Effector memory CD4-positive, alpha-beta T cell (primary cell): ENCODE results near the gene ACTL10.

ENCODE experiments used
- DNase-seq, 3 donors: peaks; one replicate each; pipeline ENCODE4 v3.0.0-alpha.2; 2020
- H3K27ac ChIP-seq: 2 replicates; pipeline ENCODE4 v1.7.0; 2013; ENCODE audit warnings: mild to moderate bottlenecking, low read length, moderate library complexity; ENCODE audit not compliant: insufficient read depth, poor library complexity, severe bottlenecking
- H3K27me3 ChIP-seq: replicated peaks from 2 replicates; pipeline ENCODE4 v1.7.0; 2013; ENCODE audit warnings: mild to moderate bottlenecking, low read length; ENCODE audit not compliant: insufficient read depth, control insufficient read depth, poor library complexity, severe bottlenecking
- H3K36me3 ChIP-seq: 2 replicates; pipeline ENCODE4 v1.7.0; 2013; ENCODE audit warnings: mild to moderate bottlenecking, low read length, moderate library complexity; ENCODE audit not compliant: control insufficient read depth, insufficient read depth
- H3K4me1 ChIP-seq: 2 replicates; pipeline ENCODE4 v1.7.0; 2013; ENCODE audit warnings: low read length, mild to moderate bottlenecking; ENCODE audit not compliant: control insufficient read depth, insufficient read depth, poor library complexity, severe bottlenecking
- H3K4me3 ChIP-seq: 2 replicates; pipeline ENCODE4 v1.7.0; 2013; ENCODE audit warnings: low read length, low read depth, mild to moderate bottlenecking; ENCODE audit not compliant: insufficient read depth, poor library complexity, severe bottlenecking
- H3K9me3 ChIP-seq: 2 replicates; pipeline ENCODE4 v1.7.0; 2013; ENCODE audit warnings: mild to moderate bottlenecking, low read length, moderate library complexity; ENCODE audit not compliant: control insufficient read depth

Gene ACTL10

DNA sequence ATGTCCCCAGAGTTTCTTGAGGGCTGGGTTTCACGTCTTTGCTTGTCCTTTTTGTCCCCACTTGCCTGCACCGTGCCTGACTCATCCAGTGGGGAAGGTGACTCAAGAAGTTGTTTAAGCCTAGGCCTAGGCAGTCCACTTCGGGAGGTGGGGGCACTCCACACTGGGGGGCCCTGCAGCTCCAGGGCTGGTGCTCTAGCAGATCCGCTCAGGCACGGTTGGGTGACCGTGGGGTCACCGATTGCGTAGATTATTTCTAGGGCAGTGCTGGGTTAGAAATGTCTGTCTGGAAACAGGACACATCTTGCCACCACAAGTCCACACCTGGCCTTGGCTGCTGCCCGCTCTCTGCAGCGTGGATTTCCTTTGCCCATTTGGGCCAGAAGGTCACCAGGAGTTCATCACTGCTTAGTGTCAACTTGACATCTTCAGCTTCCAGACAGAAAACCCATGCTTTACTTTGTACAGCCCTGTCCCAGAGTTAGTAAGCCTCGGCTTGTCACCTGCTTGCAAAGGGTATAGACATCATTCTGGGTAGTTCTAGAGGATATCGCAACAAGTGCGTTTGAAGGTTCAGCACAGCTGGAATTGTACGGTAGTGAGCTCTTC, 18.2 kb upstream of the ACTL10 start:
- H3K4me3 ChIP-seq: no peak overlapping the region
- H3K27ac ChIP-seq: no peak overlapping the region
- DNase-seq: no peak
- H3K36me3 ChIP-seq: peaks cover 17% of the 10 kb centered on the region
- H3K9me3 ChIP-seq: no peaks in the 10 kb centered on the region
- no peaks in the 10 kb centered on the region for H3K4me1 ChIP-seq
- no peaks in the 10 kb centered on the region for H3K27me3 ChIP-seq

DNA sequence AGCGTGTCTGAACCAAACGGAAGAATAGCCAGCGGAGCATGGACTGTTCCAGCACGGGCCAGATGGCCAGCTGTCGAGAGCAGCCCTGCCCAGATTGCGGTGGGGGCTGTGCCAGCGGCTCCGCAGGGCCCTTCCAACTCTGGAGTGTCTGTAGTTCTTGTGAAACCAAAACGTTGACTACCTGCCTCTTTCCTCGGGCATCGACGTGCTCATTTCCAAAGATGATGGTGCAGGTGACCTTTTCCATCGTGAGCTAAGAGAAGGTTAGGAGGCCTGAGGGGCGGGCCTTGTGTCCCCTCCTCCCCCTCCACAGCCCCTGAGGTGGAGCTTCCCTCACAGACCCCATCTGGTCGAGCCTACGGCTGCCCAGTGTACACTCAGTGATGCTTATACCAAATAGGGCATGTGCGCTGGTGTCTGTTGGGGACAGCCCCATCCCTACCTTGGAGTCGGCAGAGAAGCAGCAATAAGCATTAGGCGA, 17.5 kb upstream of the ACTL10 start:
- Histone ChIP-seq H3K36me3 (peaks cover 14% of the 10 kb centered on the region), H3K27ac (no peak overlapping the region), H3K4me1 (no peaks in the 10 kb centered on the region), H3K4me3 (no peak overlapping the region), H3K27me3 (no peaks in the 10 kb centered on the region), H3K9me3 (no peaks in the 10 kb centered on the region)
- DNase-seq: no peak

DNA sequence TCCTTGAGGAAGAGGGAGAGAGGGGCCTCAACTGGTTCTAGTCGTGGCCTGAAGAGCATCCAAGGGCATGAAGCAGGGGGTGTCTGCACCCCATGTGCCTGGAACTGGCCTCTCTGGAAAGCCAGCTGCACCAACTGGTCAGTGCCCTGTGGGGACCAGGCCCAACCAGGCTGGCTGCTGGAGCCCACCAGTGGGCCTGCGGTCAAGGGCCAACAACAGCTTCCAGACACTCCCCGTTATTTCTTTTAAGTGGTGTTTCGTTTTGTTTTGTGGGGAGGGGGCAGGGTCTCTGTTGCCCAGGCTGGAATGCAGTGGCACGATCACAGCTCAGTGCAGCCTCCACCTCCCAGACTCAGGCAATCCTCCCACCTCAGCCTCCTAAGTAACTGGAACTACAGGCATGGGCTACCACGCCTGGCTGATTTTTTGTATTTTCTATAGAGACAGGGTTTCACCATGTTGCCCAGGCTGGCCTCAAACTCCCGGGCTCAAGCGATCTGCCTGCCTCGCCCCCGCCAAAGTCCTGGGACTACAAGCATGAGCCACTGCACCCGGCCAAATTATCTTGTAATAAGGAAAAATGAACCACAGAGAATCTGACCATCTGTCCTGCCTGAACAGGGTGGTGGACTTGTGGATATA, 16.5 kb upstream of the ACTL10 start:
- H3K4me1 ChIP-seq: no peaks in the 10 kb centered on the region
- no peak for DNase-seq
- H3K27me3 ChIP-seq: no peaks in the 10 kb centered on the region
- H3K9me3 ChIP-seq: no peaks in the 10 kb centered on the region
- H3K4me3 ChIP-seq: no peak overlapping the region
- H3K36me3 ChIP-seq: peaks cover 4% of the 10 kb centered on the region
- no peak overlapping the region for H3K27ac ChIP-seq

DNA sequence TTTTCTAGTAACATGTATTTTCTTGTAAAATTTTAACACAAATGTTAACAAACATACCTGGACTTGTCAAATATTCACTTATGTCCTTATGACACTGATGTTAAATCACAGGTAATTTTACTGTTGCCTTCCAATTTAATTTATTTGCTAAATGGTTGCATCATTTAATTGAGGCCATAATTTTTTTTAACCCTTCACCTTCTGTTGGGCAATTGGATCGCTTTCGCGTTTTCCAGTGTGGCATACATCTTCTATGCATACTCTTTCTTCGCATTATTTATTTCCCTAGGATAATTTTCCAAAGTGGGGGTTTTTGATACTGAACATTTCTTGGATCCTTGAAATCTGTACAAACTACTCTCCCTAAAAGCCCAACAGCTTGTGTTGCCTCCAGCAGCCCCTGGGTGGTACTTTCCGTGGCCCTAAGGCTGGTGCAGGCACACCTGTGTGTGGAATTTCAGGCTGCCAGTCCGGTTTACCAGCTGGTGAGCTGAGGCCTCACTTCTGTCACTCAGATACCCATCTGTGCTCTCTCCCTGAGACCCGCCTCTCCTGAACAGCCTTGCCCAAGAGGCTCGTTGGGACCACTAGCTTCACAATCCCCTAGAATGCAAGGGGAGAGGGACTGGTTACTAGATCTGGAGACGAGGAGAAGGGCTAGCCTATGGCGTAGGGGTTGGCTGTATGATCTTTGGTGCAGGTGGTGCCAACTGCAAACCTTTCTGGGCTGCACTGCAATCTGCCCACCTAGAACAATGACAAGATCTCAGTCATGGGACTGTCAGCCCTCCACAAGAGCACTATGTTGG, 15.8 kb upstream of the ACTL10 start:
- H3K27ac ChIP-seq: no peak overlapping the region
- DNase-seq: no peak
- no peak overlapping the region for H3K4me3 ChIP-seq
- no peaks in the 10 kb centered on the region for H3K9me3 ChIP-seq
- no peaks in the 10 kb centered on the region for H3K27me3 ChIP-seq
- no peaks in the 10 kb centered on the region for H3K4me1 ChIP-seq
- no peaks in the 10 kb centered on the region for H3K36me3 ChIP-seq

DNA sequence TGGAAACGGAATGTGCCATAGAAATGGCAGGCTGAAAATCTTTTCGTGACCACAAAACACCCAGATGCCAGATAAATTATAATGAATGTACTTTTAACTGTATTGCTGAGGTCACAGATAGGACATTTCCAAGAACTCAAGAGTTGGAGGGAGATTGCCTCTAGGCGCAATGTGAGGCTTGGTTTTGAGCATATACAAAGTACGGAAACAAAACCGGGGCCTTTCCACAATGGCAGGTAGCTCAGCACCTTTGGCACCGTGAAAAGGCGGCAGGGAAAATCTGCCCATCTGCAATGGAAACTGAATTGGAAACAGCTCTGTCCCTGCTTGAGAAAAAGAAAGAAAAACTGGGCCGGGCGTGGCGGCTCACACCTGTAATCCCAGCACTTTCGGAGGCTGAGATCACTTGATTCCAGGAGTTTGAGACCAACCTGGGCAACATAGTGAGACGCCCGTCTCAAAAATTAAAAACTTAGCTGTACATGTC, 15.1 kb upstream of the ACTL10 start:
- no peak overlapping the region for H3K4me3 ChIP-seq
- no peak overlapping the region for H3K27ac ChIP-seq
- no peak for DNase-seq
- H3K4me1 ChIP-seq: no peaks in the 10 kb centered on the region
- H3K27me3 ChIP-seq: no peaks in the 10 kb centered on the region
- H3K36me3 ChIP-seq: no peaks in the 10 kb centered on the region
- no peaks in the 10 kb centered on the region for H3K9me3 ChIP-seq

DNA sequence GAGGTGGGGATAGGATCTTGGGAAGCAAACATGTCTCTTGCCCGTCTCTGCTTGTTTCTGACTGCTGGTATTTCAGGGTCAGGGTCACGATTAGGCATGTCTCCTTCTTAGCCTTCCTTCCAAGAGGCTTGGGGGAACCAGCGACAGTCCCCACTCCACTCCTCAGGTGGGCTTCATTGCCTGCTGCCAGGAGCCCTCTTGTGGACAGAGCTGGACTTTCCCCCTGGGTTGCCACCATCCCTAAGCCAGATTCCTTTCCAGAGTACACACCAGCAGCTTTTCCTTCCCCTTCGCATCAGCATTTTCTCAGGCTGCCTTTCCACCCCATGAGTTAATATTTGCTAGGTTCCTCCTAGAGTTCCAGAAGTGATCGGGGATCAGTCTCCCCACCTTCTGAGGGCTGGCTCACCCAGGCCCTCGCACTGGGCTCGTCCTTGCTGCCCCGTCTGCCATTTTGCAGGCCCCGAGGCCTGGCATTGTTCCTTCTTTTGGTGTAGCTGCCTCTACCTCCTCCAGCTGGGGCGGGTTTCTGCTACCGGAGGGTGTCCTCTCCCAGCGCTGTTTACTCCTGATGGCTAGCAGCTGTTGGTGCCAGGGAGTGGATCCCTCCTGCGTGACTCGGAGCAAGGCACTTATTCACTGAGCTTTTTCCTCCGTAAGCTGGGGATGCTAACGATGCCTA, 13.4 kb upstream of the ACTL10 start:
- Histone ChIP-seq H3K4me3 (no peak overlapping the region), H3K36me3 (no peaks in the 10 kb centered on the region), H3K9me3 (no peaks in the 10 kb centered on the region), H3K27me3 (no peaks in the 10 kb centered on the region), H3K4me1 (no peaks in the 10 kb centered on the region), H3K27ac (no peak overlapping the region)
- no peak for DNase-seq

DNA sequence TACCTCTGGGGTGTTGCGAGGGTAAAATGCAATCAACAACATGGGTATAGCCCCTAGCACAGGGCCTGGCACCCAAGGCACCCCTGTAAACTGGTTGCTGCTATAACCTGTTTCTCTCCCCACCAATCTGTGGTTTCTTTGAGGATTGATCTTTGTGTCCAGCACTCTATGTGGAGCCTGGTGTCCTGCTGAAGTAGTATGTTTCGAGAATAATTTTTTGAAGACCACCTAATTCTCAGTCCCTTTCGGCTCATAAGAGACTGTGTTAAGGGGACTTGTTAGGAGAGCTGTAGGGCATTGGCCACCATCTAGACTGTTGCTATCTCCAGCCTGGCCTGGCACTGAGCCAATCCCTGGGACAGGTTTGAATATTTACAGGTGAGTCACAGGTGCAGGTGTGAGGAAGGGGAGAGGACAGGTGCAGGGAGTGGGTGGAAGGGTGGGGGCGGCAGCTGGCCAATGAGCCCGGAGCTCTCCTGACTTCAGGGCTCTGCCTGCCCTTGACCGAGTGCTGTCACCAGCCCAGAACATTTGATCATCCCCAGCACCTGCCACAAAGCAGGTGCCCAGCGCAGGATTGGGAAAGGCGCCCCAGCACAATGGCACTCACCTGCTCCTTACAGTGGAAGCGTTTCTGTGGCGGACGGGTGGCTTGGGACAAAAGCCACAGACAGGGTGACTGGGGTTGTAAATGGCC, 12.7 kb upstream of the ACTL10 start:
- H3K36me3 ChIP-seq: no peaks in the 10 kb centered on the region
- H3K9me3 ChIP-seq: no peaks in the 10 kb centered on the region
- no peak overlapping the region for H3K4me3 ChIP-seq
- no peak for DNase-seq
- H3K4me1 ChIP-seq: no peaks in the 10 kb centered on the region
- H3K27ac ChIP-seq: no peak overlapping the region
- no peaks in the 10 kb centered on the region for H3K27me3 ChIP-seq

DNA sequence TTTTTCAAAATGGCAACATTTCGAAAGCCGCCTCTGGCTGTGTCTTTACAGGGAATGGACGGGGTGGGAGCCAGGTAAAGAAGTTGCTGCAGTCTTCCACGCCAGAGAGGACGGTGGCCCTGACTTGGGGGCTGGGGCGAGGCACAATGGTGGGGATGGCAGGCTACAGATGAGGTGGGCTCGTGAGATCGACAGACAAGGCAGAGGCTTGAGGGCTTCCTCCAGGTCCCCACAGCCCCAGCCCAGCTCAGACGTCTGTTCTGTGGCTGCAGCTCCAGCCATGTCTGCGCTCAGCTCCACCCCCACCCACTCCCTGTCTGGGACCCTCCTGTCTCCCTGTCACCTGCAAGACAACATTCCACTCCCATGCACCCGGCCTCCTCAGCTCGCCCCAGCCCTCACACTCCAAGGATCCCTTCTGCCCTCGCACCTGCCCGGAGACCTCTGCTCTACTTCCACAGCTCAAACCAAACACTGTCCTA, 12.0 kb upstream of the ACTL10 start:
- no peak for DNase-seq
- no peak overlapping the region for H3K27ac ChIP-seq
- H3K4me3 ChIP-seq: no peak overlapping the region

DNA sequence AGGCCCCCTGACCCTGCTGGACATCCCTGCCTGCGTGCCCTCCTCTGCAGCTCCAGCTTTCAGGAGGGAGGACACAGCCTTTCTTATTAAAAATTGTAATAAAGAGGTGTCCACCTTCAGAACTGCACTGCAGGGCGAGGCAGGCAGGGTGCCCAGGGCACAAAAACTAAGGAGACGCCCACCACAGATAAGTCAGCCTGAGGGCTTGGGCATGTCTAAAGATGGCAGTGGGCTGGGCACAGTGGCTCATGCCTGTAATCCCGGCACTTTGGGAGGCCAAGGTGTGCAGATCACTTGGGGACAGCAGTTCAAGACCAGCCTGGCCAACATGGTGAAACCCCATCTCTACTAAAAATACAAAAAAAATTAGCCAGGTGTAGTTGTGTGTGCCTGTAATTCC, 11.6 kb upstream of the ACTL10 start:
- Histone ChIP-seq H3K4me1 (no peaks in the 10 kb centered on the region), H3K9me3 (no peaks in the 10 kb centered on the region), H3K4me3 (no peak overlapping the region), H3K27ac (no peak overlapping the region), H3K36me3 (no peaks in the 10 kb centered on the region), H3K27me3 (no peaks in the 10 kb centered on the region)
- no peak for DNase-seq

More for the DNA sequence above, 12.0 kb upstream of the ACTL10 start:
- H3K9me3 ChIP-seq: no peaks in the 10 kb centered on the region
- H3K36me3 ChIP-seq: no peaks in the 10 kb centered on the region
- no peaks in the 10 kb centered on the region for H3K4me1 ChIP-seq
- H3K27me3 ChIP-seq: no peaks in the 10 kb centered on the region
